NCI-H526 treated with DMSO at 0.1 percent for 48 hours (cell line): Measurements from ENCODE around the gene ACTMAP.

Experiments used
- DNase-seq: peaks from one replicate; lab custom pipeline; 2025; lab: John Stamatoyannopoulos, UW

ACTMAP gene

GRCh38 chr19:40693150-40693788, 57.0 kb downstream of the ACTMAP start:
- no peak for DNase-seq

DNA sequence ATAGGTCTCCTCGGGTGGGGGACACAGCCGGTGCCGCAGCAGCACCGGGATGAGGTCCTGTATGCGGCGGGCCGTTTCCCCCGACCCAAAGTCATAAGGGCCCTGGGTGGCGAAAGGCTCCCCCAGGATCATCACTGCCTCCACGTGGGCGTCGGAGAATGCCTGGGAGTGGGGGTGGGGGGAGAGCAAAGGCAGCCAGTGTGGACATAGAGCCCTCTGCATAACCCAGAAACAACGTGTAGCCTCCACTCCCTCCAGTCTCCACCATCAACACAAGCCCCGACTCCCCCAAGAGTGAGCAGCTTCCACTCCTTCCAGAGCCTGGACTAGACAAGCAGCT, 58.1 kb downstream of the ACTMAP start:
- DNase-seq: no peak

DNA sequence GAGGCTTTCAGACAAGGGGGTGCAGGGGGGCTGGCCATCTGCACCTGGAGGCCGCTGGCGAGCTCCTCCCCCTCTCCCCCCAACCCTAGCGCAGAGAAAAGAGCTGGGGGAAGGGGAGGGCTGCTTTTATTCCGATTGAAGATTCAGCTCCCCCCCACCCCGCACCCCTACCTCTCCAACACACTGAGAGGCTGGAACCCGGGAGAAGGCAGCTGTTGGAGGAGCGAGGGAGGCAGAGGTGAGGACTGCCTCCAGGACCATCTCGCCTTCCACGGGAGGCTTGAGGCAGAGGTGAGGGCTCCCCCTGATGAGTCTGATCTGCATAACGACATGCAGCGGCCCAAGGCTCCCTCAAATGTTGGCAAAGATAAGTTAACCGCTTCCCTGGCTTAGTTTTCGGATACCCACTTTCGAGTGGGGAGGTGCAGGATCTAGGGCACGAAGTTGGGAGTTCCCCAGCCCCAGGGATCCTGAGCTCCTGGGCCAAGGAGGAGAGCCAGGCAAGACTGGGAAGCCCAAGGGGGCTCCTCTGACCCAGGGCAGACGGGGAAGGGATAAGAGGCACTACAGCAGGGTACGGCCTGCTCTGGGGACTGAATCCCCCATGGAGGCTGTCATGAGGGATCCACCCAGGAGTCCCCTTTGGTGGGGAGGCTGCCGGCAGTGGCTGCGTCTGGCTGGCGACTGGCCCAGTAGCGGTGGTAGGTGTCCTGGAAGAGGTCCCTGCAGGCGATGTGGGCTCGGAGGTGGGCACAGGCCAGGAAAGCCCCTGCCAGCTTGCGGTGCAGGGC, 58.7 kb downstream of the ACTMAP start:
- DNase-seq: no peak
